Liver (tissue), 9 donors: Measurements from ENCODE around the gene NELL1. TPM values are rescaled to one million over a fixed set of nuclear protein-coding genes. Genes with fewer than 3 reads are reported as not detected.

Experiments
- DNase-seq: peaks from one replicate; pipeline ENCODE4 v3.0.0-alpha.2; 2017; ENCODE audit warnings: low spot score
- H3K27ac ChIP-seq, 2 donors: one replicate each; pipeline ENCODE4 v1.7.0; 2013; ENCODE audit warnings: inconsistent platforms in 2 of 2, low read length in 2 of 2, control low read depth in 1 of 2, low read depth in 1 of 2, mild to moderate bottlenecking in 1 of 2
- H3K27me3 ChIP-seq, 4 donors: one replicate each; pipeline versions ENCODE4 v1.6.1 to v1.7.0; 2013; ENCODE audit warnings: low read length in 3 of 4, inconsistent platforms in 1 of 4, mild to moderate bottlenecking in 1 of 4, moderate library complexity in 1 of 4; ENCODE audit not compliant: control insufficient read depth in 4 of 4, insufficient read depth in 4 of 4
- H3K36me3 ChIP-seq, 4 donors: one replicate each; pipeline versions ENCODE4 v1.6.1 to v1.7.0; 2013; ENCODE audit warnings: low read length in 3 of 4, mild to moderate bottlenecking in 3 of 4, low read depth in 1 of 4, moderate library complexity in 1 of 4; ENCODE audit not compliant: control insufficient read depth in 4 of 4, insufficient read depth in 3 of 4
- H3K4me1 ChIP-seq, 4 donors: one replicate each; pipeline versions ENCODE4 v1.6.1 to v1.7.0; 2013; ENCODE audit warnings: low read length in 3 of 4, mild to moderate bottlenecking in 3 of 4, moderate library complexity in 1 of 4; ENCODE audit not compliant: control insufficient read depth in 4 of 4, insufficient read depth in 4 of 4
- H3K4me3 ChIP-seq, 3 donors: one replicate each; pipeline versions ENCODE4 v1.6.1 to v1.7.0; 2013; ENCODE audit warnings: low read length in 3 of 3, control low read depth in 1 of 3, low read depth in 1 of 3, mild to moderate bottlenecking in 1 of 3
- H3K9ac ChIP-seq, 2 donors: one replicate each; pipeline ENCODE4 v1.7.0; 2013; ENCODE audit warnings: low read length in 2 of 2, mild to moderate bottlenecking in 2 of 2, moderate library complexity in 2 of 2, control low read depth in 1 of 2, low read depth in 1 of 2
- H3K9me3 ChIP-seq, 4 donors: one replicate each; pipeline versions ENCODE4 v1.6.1 to v1.7.0; 2013; ENCODE audit warnings: low read length in 3 of 4; ENCODE audit not compliant: control insufficient read depth in 4 of 4
- ATF3 ChIP-seq: IDR thresholded peaks from 2 replicates; pipeline ENCODE4 v1.6.1; 2016; ENCODE audit warnings: antibody characterized with exemption
- EGR1 ChIP-seq, 2 donors: IDR thresholded peaks; 2 replicates each; pipeline ENCODE4 v1.6.1; 2016 to 2018; ENCODE audit warnings: antibody characterized with exemption in 2 of 2, low read depth in 2 of 2
- FOXA1 ChIP-seq: IDR thresholded peaks from 2 replicates; pipeline ENCODE4 v1.6.1; 2016; ENCODE audit warnings: antibody characterized with exemption
- FOXA2 ChIP-seq: IDR thresholded peaks from 2 replicates; pipeline ENCODE4 v1.6.1; 2016; ENCODE audit warnings: antibody characterized with exemption
- GABPA ChIP-seq, 2 donors: IDR thresholded peaks in 1 of 2; conservative IDR thresholded peaks in 1 of 2; 2 replicates each; pipeline ENCODE4 v1.6.1; 2016; ENCODE audit warnings: antibody characterized with exemption in 2 of 2, mild to moderate bottlenecking in 1 of 2, moderate library complexity in 1 of 2
- HNF4A ChIP-seq, 2 donors: conservative IDR thresholded peaks; 2 replicates each; pipeline ENCODE4 v1.6.1; 2016; ENCODE audit warnings: antibody characterized with exemption in 2 of 2, mild to moderate bottlenecking in 2 of 2
- HNF4G ChIP-seq: IDR thresholded peaks from 2 replicates; pipeline ENCODE4 v1.6.1; 2016; ENCODE audit warnings: antibody characterized with exemption
- JUND ChIP-seq, 2 donors: IDR thresholded peaks; 2 replicates each; pipeline ENCODE4 v1.6.1; 2016; ENCODE audit warnings: antibody characterized with exemption in 2 of 2
- NR2F2 ChIP-seq: IDR thresholded peaks from 2 replicates; pipeline ENCODE4 v1.6.1; 2016; ENCODE audit warnings: antibody characterized with exemption
- RAD21 ChIP-seq, 2 donors: IDR thresholded peaks; 2 replicates each; pipeline ENCODE4 v1.6.1; 2016; ENCODE audit warnings: antibody characterized with exemption in 2 of 2, mild to moderate bottlenecking in 2 of 2
- RXRA ChIP-seq, 2 donors: IDR thresholded peaks; 2 replicates each; pipeline ENCODE4 v1.6.1; 2017 to 2018; ENCODE audit warnings: antibody characterized with exemption in 2 of 2, mild to moderate bottlenecking in 1 of 2
- SP1 ChIP-seq: IDR thresholded peaks from 2 replicates; pipeline ENCODE4 v1.6.1; 2018; ENCODE audit warnings: antibody characterized with exemption, mild to moderate bottlenecking
- TAF1 ChIP-seq: conservative IDR thresholded peaks from 2 replicates; pipeline ENCODE4 v1.6.1; 2016; ENCODE audit warnings: antibody characterized with exemption, mild to moderate bottlenecking
- YY1 ChIP-seq: IDR thresholded peaks from 2 replicates; pipeline ENCODE4 v1.6.1; 2016; ENCODE audit warnings: antibody characterized with exemption, mild to moderate bottlenecking
- WGBS: extraction: QIAGEN DNeasy Blood & Tissue Kit; methylation state at CpG from one replicate; pipeline ENCODE4 v1.1.7; 2013; 5-methylcytosine and 5-hydroxymethylcytosine counted together
- polyA plus RNA-seq, 2 donors: library from polyadenylated mRNA; stranded (reverse) in 1 of 2; unstranded in 1 of 2; fragments of 200-250 nt in 1 of 2; fragments of >200 nt in 1 of 2; fragmentation: Nextera tagmentation in 1 of 2; extraction: Ambion mirVana in 1 of 2; gene quantifications; one replicate each; pipeline versions ENCODE4 v1.2.1 to v1.2.3, GENCODE V29; 2013 to 2015
- total RNA-seq, 2 donors: library from RNA; depleted of rRNA; stranded (reverse); fragments of >200 nt; gene quantifications; one replicate each; pipeline ENCODE4 v1.2.3, GENCODE V29; 2014
- TF ChIP-seq, protein P1 (sequence below): IDR thresholded peaks from 2 replicates; pipeline ENCODE4 v1.6.1; 2016; ENCODE audit warnings: antibody characterized with exemption, mild to moderate bottlenecking
- TF ChIP-seq, protein P2 (sequence below): IDR thresholded peaks from 2 replicates; pipeline ENCODE4 v1.6.1; 2016; ENCODE audit warnings: antibody characterized with exemption
- TF ChIP-seq, protein P3 (sequence below): IDR thresholded peaks from 2 replicates; pipeline ENCODE4 v1.6.1; 2016; ENCODE audit warnings: antibody characterized with exemption
- TF ChIP-seq, protein P4 (sequence below): fragments of 150-350 bp; IDR thresholded peaks from 2 replicates; pipeline ENCODE4 v1.5.1; 2017; ENCODE audit warnings: improper control_type of control experiment, low read depth, low read length; ENCODE audit not compliant: missing input control
- donor health status: healthy.
- donor health status: healthy.
- donor health status: healthy.
- donor health status: healthy.
- donor health status: healthy.

NELL1 gene
- total and polyA plus RNA-seq, 4 donors = not detected

DNA sequence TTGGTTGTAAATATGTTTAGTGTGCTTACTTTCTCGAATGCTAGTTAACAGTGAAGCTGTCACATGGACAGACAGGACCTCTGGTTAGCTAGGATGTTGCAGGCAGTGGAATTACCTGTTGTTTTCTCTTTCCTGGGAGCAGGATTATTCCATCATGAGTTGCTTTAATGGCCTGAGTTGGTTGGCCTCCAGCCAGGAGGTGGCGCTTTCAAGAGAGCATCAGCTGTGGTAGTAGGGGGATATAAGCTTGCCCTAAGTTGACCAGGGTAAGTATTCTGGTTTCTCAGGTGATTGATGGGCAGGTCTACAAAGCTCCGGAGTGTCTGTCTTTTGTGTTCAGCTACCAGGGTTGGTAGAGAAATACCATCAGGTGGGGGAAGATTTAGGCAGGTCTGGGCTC lies 43.5 kb downstream of the NELL1 start (continued):
- TF ChIP-seq, protein P1, sequence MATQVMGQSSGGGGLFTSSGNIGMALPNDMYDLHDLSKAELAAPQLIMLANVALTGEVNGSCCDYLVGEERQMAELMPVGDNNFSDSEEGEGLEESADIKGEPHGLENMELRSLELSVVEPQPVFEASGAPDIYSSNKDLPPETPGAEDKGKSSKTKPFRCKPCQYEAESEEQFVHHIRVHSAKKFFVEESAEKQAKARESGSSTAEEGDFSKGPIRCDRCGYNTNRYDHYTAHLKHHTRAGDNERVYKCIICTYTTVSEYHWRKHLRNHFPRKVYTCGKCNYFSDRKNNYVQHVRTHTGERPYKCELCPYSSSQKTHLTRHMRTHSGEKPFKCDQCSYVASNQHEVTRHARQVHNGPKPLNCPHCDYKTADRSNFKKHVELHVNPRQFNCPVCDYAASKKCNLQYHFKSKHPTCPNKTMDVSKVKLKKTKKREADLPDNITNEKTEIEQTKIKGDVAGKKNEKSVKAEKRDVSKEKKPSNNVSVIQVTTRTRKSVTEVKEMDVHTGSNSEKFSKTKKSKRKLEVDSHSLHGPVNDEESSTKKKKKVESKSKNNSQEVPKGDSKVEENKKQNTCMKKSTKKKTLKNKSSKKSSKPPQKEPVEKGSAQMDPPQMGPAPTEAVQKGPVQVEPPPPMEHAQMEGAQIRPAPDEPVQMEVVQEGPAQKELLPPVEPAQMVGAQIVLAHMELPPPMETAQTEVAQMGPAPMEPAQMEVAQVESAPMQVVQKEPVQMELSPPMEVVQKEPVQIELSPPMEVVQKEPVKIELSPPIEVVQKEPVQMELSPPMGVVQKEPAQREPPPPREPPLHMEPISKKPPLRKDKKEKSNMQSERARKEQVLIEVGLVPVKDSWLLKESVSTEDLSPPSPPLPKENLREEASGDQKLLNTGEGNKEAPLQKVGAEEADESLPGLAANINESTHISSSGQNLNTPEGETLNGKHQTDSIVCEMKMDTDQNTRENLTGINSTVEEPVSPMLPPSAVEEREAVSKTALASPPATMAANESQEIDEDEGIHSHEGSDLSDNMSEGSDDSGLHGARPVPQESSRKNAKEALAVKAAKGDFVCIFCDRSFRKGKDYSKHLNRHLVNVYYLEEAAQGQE = no peak
- no peak for TF ChIP-seq HNF4A (conservative IDR thresholded peaks at IDR 0.05)

GRCh38 chr11:20715464-20715863 lies 46.1 kb downstream of the NELL1 start:
- Histone ChIP-seq H3K4me1 (no peaks in the 10 kb centered on the region), H3K9me3 (no peaks in the 10 kb centered on the region), H3K9ac (no peak overlapping the region), H3K27ac (no peak overlapping the region), H3K27me3 (peaks cover 0 to 2% (median 0%) of the 10 kb centered on the region in 4 donors), H3K36me3 (no peaks in the 10 kb centered on the region), H3K4me3 (no peak overlapping the region)
- WGBS = 54% methylated on average over 1 of the region's 1 CpG
- DNase-seq = no peak
- TF ChIP-seq RXRA (IDR thresholded peaks at IDR 0.05) (no peak), TAF1 (no peak), ATF3 (no peak), GABPA (IDR thresholded peaks at IDR 0.05 in 1 of 2, conservative IDR thresholded peaks at IDR 0.05 in 1 of 2) (no peak), FOXA2 (no peak), RAD21 (IDR thresholded peaks at IDR 0.05) (no peak), HNF4G (no peak), NR2F2 (no peak), JUND (IDR thresholded peaks at IDR 0.05) (no peak), FOXA1 (no peak), SP1 (no peak), EGR1 (IDR thresholded peaks at IDR 0.05; ENCODE audit: low read depth in 2 of 2) (no peak), HNF4A (conservative IDR thresholded peaks at IDR 0.05) (no peak)
- TF ChIP-seq, protein P1 = no peak
- TF ChIP-seq, protein P2, sequence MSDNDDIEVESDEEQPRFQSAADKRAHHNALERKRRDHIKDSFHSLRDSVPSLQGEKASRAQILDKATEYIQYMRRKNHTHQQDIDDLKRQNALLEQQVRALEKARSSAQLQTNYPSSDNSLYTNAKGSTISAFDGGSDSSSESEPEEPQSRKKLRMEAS = no peak

DNA sequence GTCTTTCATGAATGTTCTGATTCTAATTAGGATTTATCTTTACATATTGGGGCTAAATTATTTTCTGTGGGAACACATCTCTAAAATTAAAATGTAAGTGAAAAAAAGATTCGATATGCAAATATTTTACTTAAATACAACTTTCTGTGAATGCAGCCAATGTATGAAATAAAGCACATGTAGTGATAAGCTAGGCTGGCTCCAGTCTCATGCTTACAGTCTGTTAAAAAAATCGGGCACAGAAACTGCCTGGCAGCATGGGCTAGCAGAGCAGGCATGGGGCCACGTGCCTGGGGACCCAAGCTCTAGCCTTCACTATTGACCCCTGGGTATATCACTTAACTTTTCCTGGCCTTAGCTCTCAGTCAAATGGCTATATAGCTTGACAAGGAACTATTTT lies 46.5 kb downstream of the NELL1 start:
- Histone ChIP-seq H3K36me3 (no peaks in the 10 kb centered on the region), H3K9ac (no peak overlapping the region), H3K9me3 (no peaks in the 10 kb centered on the region), H3K4me1 (no peaks in the 10 kb centered on the region), H3K27ac (no peak overlapping the region), H3K27me3 (peaks cover 0 to 2% (median 0%) of the 10 kb centered on the region in 4 donors), H3K4me3 (no peak overlapping the region)
- TF ChIP-seq ATF3 (no peak), TAF1 (no peak), RAD21 (IDR thresholded peaks at IDR 0.05) (no peak), GABPA (IDR thresholded peaks at IDR 0.05 in 1 of 2, conservative IDR thresholded peaks at IDR 0.05 in 1 of 2) (no peak), FOXA1 (no peak), YY1 (no peak), NR2F2 (no peak), FOXA2 (no peak), HNF4A (conservative IDR thresholded peaks at IDR 0.05) (no peak), RXRA (IDR thresholded peaks at IDR 0.05) (no peak)
- TF ChIP-seq, protein P3, sequence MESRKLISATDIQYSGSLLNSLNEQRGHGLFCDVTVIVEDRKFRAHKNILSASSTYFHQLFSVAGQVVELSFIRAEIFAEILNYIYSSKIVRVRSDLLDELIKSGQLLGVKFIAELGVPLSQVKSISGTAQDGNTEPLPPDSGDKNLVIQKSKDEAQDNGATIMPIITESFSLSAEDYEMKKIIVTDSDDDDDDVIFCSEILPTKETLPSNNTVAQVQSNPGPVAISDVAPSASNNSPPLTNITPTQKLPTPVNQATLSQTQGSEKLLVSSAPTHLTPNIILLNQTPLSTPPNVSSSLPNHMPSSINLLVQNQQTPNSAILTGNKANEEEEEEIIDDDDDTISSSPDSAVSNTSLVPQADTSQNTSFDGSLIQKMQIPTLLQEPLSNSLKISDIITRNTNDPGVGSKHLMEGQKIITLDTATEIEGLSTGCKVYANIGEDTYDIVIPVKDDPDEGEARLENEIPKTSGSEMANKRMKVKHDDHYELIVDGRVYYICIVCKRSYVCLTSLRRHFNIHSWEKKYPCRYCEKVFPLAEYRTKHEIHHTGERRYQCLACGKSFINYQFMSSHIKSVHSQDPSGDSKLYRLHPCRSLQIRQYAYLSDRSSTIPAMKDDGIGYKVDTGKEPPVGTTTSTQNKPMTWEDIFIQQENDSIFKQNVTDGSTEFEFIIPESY = no peak
- TF ChIP-seq, protein P4, sequence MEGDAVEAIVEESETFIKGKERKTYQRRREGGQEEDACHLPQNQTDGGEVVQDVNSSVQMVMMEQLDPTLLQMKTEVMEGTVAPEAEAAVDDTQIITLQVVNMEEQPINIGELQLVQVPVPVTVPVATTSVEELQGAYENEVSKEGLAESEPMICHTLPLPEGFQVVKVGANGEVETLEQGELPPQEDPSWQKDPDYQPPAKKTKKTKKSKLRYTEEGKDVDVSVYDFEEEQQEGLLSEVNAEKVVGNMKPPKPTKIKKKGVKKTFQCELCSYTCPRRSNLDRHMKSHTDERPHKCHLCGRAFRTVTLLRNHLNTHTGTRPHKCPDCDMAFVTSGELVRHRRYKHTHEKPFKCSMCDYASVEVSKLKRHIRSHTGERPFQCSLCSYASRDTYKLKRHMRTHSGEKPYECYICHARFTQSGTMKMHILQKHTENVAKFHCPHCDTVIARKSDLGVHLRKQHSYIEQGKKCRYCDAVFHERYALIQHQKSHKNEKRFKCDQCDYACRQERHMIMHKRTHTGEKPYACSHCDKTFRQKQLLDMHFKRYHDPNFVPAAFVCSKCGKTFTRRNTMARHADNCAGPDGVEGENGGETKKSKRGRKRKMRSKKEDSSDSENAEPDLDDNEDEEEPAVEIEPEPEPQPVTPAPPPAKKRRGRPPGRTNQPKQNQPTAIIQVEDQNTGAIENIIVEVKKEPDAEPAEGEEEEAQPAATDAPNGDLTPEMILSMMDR = no peak
- no peak for DNase-seq
- 67% methylated on average over 3 of the region's 3 CpGs for WGBS
